Parathyroid adenoma (tissue), 2 donors: ENCODE results near the gene ECD.

Experiments
- H2AFZ ChIP-seq: fragments of 300-600 bp; sonication (generic); one replicate; pipeline ENCODE4 v1.7.0; 2017; ENCODE audit warnings: antibody characterized with exemption, mild to moderate bottlenecking
- H3K27ac ChIP-seq: fragments of 300-600 bp; sonication (generic); one replicate; pipeline ENCODE4 v1.7.0; 2017
- H3K27me3 ChIP-seq: fragments of 300-600 bp; sonication (generic); one replicate; pipeline ENCODE4 v1.7.0; 2017; ENCODE audit warnings: low read length; ENCODE audit not compliant: control insufficient read depth, insufficient read depth
- H3K36me3 ChIP-seq: fragments of 300-600 bp; sonication (generic); one replicate; pipeline ENCODE4 v1.7.0; 2017; ENCODE audit warnings: low read length; ENCODE audit not compliant: control insufficient read depth, insufficient read depth
- H3K4me1 ChIP-seq: fragments of 300-600 bp; sonication (generic); one replicate; pipeline ENCODE4 v1.7.0; 2017; ENCODE audit warnings: control low read depth
- H3K4me2 ChIP-seq: fragments of 300-600 bp; sonication (generic); one replicate; pipeline ENCODE4 v1.7.0; 2017; ENCODE audit warnings: low read length
- H3K4me3 ChIP-seq: fragments of 300-600 bp; sonication (generic); one replicate; pipeline ENCODE4 v1.7.0; 2017; ENCODE audit warnings: low read depth, low read length
- H3K79me2 ChIP-seq: fragments of 300-600 bp; sonication (generic); one replicate; pipeline ENCODE4 v1.7.0; 2017; ENCODE audit warnings: control low read depth
- H3K9ac ChIP-seq: fragments of 300-600 bp; sonication (generic); one replicate; pipeline ENCODE4 v1.7.0; 2017; ENCODE audit warnings: mild to moderate bottlenecking
- H3K9me3 ChIP-seq: fragments of 300-600 bp; sonication (generic); one replicate; pipeline ENCODE4 v1.7.0; 2017; ENCODE audit warnings: low read length; ENCODE audit not compliant: control insufficient read depth
- CTCF ChIP-seq: fragments of 300-600 bp; sonication (generic); IDR thresholded peaks from one replicate; pipeline ENCODE4 v1.7.0; 2017; ENCODE audit warnings: antibody characterized with exemption, mild to moderate bottlenecking
- donor health status: primary hyperparathyroidism.

The ECD gene

GRCh38 chr10:73167783-73168464 lies at the start of gene ECD, which contains the start of gene FAM149B1:
Gene ECD (minus strand): TSS chr10:73168008. CDS start chr10:73163937, 4,071 bp downstream.
Gene FAM149B1 (plus strand): TSS chr10:73168119. CDS start chr10:73168340, 221 bp downstream.
- H2AFZ ChIP-seq = peak within 1 kb of the TSS; percentile 94
- H3K79me2 ChIP-seq = peaks cover 25% of the 10 kb centered on the region
- no peaks in the 10 kb centered on the region for H3K4me1 ChIP-seq
- peak within 1 kb of the TSS; percentile 54 for H3K4me2 ChIP-seq
- H3K27ac ChIP-seq = peak within 1 kb of the TSS; percentile 87
- no peaks in the 10 kb centered on the region for H3K36me3 ChIP-seq
- H3K9ac ChIP-seq = peak within 1 kb of the TSS; percentile 22
- no peaks in the 10 kb centered on the region for H3K9me3 ChIP-seq
- no peaks in the 10 kb centered on the region for H3K27me3 ChIP-seq
- TF ChIP-seq CTCF = peak; percentile 45
- peak within 1 kb of the TSS; percentile 99 for H3K4me3 ChIP-seq

- no peak overlapping the region for H3K4me2 ChIP-seq
- no peak overlapping the region for H3K9ac ChIP-seq
- no peak overlapping the region for H3K4me3 ChIP-seq
- H3K9me3 ChIP-seq = no peaks in the 10 kb centered on the region
- H3K79me2 ChIP-seq = no peaks in the 10 kb centered on the region
- H3K27ac ChIP-seq = no peak overlapping the region
- H3K4me1 ChIP-seq = no peaks in the 10 kb centered on the region
- no peak overlapping the region for H2AFZ ChIP-seq
- H3K27me3 ChIP-seq = no peaks in the 10 kb centered on the region
- no peak for TF ChIP-seq CTCF
- no peaks in the 10 kb centered on the region for H3K36me3 ChIP-seq
Measured at GRCh38 chr10:73215749-73216148, 47.9 kb upstream of the ECD start.

- TF ChIP-seq CTCF = no peak
- H3K27me3 ChIP-seq = no peaks in the 10 kb centered on the region
- no peak overlapping the region for H3K4me2 ChIP-seq
- H3K27ac ChIP-seq = no peak overlapping the region
- no peaks in the 10 kb centered on the region for H3K9me3 ChIP-seq
- no peaks in the 10 kb centered on the region for H3K36me3 ChIP-seq
- H3K9ac ChIP-seq = no peak overlapping the region
- H3K4me1 ChIP-seq = no peaks in the 10 kb centered on the region
- H3K79me2 ChIP-seq = no peaks in the 10 kb centered on the region
- H3K4me3 ChIP-seq = no peak overlapping the region
- no peak overlapping the region for H2AFZ ChIP-seq
Measured at GRCh38 chr10:73211106-73211811, 43.5 kb upstream of the ECD start.

GRCh38 chr10:73210395-73211105 lies 42.7 kb upstream of the ECD start:
- no peak overlapping the region for H2AFZ ChIP-seq
- H3K27me3 ChIP-seq = no peaks in the 10 kb centered on the region
- no peak overlapping the region for H3K4me2 ChIP-seq
- TF ChIP-seq CTCF = no peak
- no peaks in the 10 kb centered on the region for H3K4me1 ChIP-seq
- H3K79me2 ChIP-seq = no peaks in the 10 kb centered on the region
- no peak overlapping the region for H3K27ac ChIP-seq
- no peaks in the 10 kb centered on the region for H3K9me3 ChIP-seq
- no peak overlapping the region for H3K9ac ChIP-seq
- H3K4me3 ChIP-seq = no peak overlapping the region
- no peaks in the 10 kb centered on the region for H3K36me3 ChIP-seq
